Retinal pigment epithelial cell (primary cell): Measurements from ENCODE around the gene ARHGEF5.
"Not testable (repeated sequence)": the region's sequence is repeated elsewhere in the genome, so short reads cannot be mapped to it uniquely, and the experiment has no call there.

Experiments
- DNase-seq: peaks from one replicate; pipeline ENCODE4 v3.0.0-alpha.2; 2010; ENCODE audit warnings: low read depth
- H3K4me3 ChIP-seq: 2 replicates; pipeline ENCODE4 v1.5.1; 2011; ENCODE audit warnings: mild to moderate bottlenecking, low read length, control low read depth, moderate library complexity
- TF ChIP-seq, protein P1 (sequence below): conservative IDR thresholded peaks from 2 replicates; pipeline ENCODE4 v1.5.1; 2011; ENCODE audit warnings: low read depth, low read length, control low read depth, inconsistent platforms

Gene ARHGEF5

DNA sequence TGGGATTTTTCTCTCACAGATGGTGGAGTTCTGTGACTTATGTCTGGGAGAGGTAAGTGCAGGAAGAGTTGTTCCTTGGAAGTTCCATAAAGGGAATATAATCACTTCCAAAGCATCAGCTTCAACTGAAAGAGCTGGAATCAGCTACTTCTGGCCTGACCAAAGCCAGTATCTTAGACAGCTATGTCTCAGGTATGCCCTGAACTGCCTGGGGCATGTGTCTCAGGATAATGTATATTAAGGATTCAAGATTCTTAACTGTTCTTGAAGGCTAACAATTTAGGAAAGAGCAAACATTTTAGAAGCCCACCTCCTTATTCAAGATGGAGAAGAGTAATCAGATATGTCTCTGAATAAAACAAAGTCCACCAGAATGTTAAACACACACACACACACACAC, 60.7 kb downstream of the ARHGEF5 start:
- TF ChIP-seq, protein P1, sequence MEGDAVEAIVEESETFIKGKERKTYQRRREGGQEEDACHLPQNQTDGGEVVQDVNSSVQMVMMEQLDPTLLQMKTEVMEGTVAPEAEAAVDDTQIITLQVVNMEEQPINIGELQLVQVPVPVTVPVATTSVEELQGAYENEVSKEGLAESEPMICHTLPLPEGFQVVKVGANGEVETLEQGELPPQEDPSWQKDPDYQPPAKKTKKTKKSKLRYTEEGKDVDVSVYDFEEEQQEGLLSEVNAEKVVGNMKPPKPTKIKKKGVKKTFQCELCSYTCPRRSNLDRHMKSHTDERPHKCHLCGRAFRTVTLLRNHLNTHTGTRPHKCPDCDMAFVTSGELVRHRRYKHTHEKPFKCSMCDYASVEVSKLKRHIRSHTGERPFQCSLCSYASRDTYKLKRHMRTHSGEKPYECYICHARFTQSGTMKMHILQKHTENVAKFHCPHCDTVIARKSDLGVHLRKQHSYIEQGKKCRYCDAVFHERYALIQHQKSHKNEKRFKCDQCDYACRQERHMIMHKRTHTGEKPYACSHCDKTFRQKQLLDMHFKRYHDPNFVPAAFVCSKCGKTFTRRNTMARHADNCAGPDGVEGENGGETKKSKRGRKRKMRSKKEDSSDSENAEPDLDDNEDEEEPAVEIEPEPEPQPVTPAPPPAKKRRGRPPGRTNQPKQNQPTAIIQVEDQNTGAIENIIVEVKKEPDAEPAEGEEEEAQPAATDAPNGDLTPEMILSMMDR = no peak
- no peak overlapping the region for H3K4me3 ChIP-seq
- no peak for DNase-seq

DNA sequence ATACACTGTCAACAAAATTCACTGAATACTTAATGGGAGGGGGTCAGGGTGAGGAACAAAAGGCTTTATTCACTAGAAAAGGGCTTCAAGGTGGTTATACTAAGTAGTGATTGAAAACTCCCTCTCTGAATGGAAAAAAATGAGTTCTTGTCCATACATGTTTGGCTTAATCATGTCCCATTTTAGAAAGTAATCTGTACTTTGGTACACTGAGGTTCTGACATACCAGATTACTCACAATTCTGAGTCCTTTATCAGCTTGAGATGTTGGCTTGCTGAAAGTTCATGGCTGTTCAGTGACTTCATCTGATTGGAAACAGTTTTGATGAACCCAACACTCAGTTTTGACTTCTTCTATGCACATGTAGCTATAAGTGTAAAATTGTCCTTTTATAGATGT, 61.1 kb downstream of the ARHGEF5 start:
- no peak overlapping the region for H3K4me3 ChIP-seq
- TF ChIP-seq, protein P1 = no peak
- no peak for DNase-seq

DNA sequence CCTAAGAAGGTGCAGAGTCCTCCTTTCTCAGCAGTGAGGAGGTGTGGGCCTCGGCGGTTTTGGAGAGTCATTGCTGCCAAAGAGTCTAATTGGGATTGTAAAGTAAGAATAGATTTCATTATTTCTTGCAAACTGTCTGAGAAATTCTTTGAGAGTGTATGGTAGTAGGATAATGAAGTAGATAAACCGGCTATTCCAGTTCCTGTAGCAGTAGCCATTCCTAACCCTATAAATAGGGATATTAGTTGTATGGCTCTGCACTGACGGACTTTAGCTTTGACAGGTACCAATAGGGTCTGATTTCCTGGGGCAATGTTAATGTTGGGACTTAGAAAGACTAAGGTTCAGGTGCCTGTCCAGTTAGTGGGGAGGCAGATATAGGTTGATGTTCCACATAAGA, 63.7 kb downstream of the ARHGEF5 start:
- not testable (repeated sequence) for H3K4me3 ChIP-seq, DNase-seq

DNA sequence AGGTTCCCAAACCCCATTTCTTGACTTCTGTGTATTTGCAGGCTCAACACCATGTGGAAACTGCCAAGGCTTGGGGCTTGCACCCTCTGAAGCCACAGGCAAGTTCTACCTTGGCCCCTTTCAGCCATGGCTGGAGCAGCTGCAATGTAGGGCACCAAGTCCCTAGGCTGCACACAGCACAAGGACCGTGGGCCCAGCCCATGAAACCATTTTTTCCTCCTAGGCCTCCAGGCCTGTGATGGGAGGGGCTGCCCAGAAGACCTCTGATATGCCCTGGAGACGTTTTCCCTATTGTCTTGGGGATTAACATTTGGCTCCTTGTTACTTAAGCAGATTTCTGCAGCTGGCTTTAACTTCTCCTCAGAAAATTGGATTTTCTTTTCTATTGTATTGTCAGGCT, 72.3 kb downstream of the ARHGEF5 start:
- not testable (repeated sequence) for DNase-seq, H3K4me3 ChIP-seq

DNA sequence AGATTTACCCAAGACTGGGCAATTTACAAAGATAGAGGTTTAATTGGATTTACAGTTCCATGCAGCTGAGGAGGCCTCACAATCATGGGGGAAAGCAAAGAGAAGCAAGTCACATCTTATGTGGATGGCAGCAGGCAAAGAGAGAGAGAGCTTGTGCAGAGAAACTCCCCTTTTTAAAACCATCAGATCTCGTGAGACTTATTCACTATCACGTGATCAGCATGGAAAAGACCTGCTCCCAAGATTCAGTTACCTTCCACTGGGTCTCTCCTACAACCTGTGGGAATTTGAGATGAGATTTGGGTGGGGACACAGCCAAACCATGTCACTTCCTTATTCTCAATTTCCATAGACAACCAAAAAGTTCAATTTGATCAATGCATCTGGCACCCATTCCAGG, 73.2 kb downstream of the ARHGEF5 start:
- TF ChIP-seq, protein P1 = no peak
- DNase-seq = no peak
- no peak overlapping the region for H3K4me3 ChIP-seq
